Measurements from ENCODE around the gene MSX1. TPM values are rescaled to one million over a fixed set of nuclear protein-coding genes. Genes with fewer than 3 reads are reported as not detected.

MSX1 gene
- total and polyA plus RNA-seq, 11 donors: 2.2 to 7.4 (median 4.2) TPM

GRCh38 chr4:4884611-4885010 lies 25.1 kb downstream of the MSX1 start:
- no peak for DNase-seq
- Histone ChIP-seq H3K27me3 (peaks cover 0 to 61% (median 7%) of the 10 kb centered on the region in 9 donors), H3K4me1 (no peaks in the 10 kb centered on the region), H3K4me3 (no peak overlapping the region), H3K36me3 (no peaks in the 10 kb centered on the region), H3K9me3 (no peaks in the 10 kb centered on the region), H3K27ac (no peak overlapping the region)
- WGBS, 4 donors: 88 to 93% (median 90%) methylated on average over 4 of the region's 4 CpGs
- TF ChIP-seq POLR2A (IDR thresholded peaks at IDR 0.05): no peak
- TF ChIP-seq CTCF (IDR thresholded peaks at IDR 0.05): no peak
- ATAC-seq: no peak
- intact Hi-C loops (cut with DNase I): loop anchor here in 5 of 10 donors (5.0 to 10.0 kb wide), 2 partner anchors 397 to 400 kb away; no protein-coding TSS in a partner anchor

GRCh38 chr4:4887426-4887825 lies 28.0 kb downstream of the MSX1 start:
- TF ChIP-seq POLR2A (IDR thresholded peaks at IDR 0.05): no peak
- TF ChIP-seq CTCF (IDR thresholded peaks at IDR 0.05): no peak
- WGBS, 4 donors: 72 to 78% (median 76%) methylated on average over 5 of the region's 5 CpGs
- H3K27ac ChIP-seq: no peak overlapping the region
- no peaks in the 10 kb centered on the region for H3K9me3 ChIP-seq
- no peaks in the 10 kb centered on the region for H3K4me1 ChIP-seq
- H3K4me3 ChIP-seq: no peak overlapping the region
- no peaks in the 10 kb centered on the region for H3K36me3 ChIP-seq
- ATAC-seq (no peak), DNase-seq (no peak)
- peaks cover 0 to 50% (median 7%) of the 10 kb centered on the region in 9 donors for H3K27me3 ChIP-seq
- intact Hi-C loops (cut with DNase I): loop anchor here in 3 of 10 donors (10.0 kb wide), 1 partner anchor 403 kb away; no protein-coding TSS in a partner anchor

- Histone ChIP-seq H3K4me1 (no peaks in the 10 kb centered on the region), H3K27ac (no peak overlapping the region), H3K4me3 (no peak overlapping the region), H3K36me3 (no peaks in the 10 kb centered on the region), H3K27me3 (peaks cover 0 to 49% (median 10%) of the 10 kb centered on the region in 9 donors), H3K9me3 (no peaks in the 10 kb centered on the region)
- ATAC-seq (no peak), DNase-seq (no peak)
- TF ChIP-seq CTCF (IDR thresholded peaks at IDR 0.05): no peak
- TF ChIP-seq POLR2A (IDR thresholded peaks at IDR 0.05): no peak
- WGBS, 4 donors: 55 to 80% (median 71%) methylated on average over 5 of the region's 5 CpGs
- intact Hi-C loops (cut with DNase I): loop anchor here in 3 of 10 donors (10.0 kb wide), 1 partner anchor 404 kb away; no protein-coding TSS in a partner anchor
Observed at GRCh38 chr4:4888695-4889094, 29.2 kb downstream of the MSX1 start.

- no peaks in the 10 kb centered on the region for H3K36me3 ChIP-seq
- no peak overlapping the region for H3K27ac ChIP-seq
- H3K9me3 ChIP-seq: no peaks in the 10 kb centered on the region
- H3K27me3 ChIP-seq: peaks cover 0 to 49% (median 10%) of the 10 kb centered on the region in 9 donors
- 74 to 86% (median 76%) methylated on average over 9 of the region's 9 CpGs for WGBS, 4 donors
- H3K4me3 ChIP-seq: no peak overlapping the region
- no peak for DNase-seq
- intact Hi-C loops (cut with DNase I): loop anchor here in 3 of 10 donors (10.0 kb wide), 1 partner anchor 405 kb away; no protein-coding TSS in a partner anchor
- TF ChIP-seq CTCF (IDR thresholded peaks at IDR 0.05) (no peak), POLR2A (IDR thresholded peaks at IDR 0.05) (no peak)
- H3K4me1 ChIP-seq: no peaks in the 10 kb centered on the region
- no peak for ATAC-seq
Observed at GRCh38 chr4:4889781-4890180, 30.3 kb downstream of the MSX1 start.

All from heart left ventricle (tissue), 16 donors.